Osteocyte (in vitro differentiated cells): ENCODE data around the gene TNF. TPM values are rescaled to one million over a fixed set of nuclear protein-coding genes. Genes with fewer than 3 reads are reported as not detected.

Source experiments
- DNase-seq: peaks from one replicate; pipeline ENCODE4 v3.0.0; 2021; ENCODE audit warnings: mixed read lengths; ENCODE audit not compliant: unreplicated experiment; ENCODE audit errors: extremely low spot score
- H3K27ac Mint-ChIP-seq: one replicate; pipeline ENCODE4 v1.8.0; 2021; ENCODE audit warnings: mild to moderate bottlenecking, mixed read lengths; ENCODE audit not compliant: unreplicated experiment
- H3K27me3 Mint-ChIP-seq: one replicate; pipeline ENCODE4 v1.8.0; 2021; ENCODE audit warnings: mixed read lengths; ENCODE audit not compliant: unreplicated experiment
- H3K36me3 Mint-ChIP-seq: one replicate; pipeline ENCODE4 v1.8.0; 2021; ENCODE audit warnings: mixed read lengths; ENCODE audit not compliant: unreplicated experiment
- H3K4me1 Mint-ChIP-seq: one replicate; pipeline ENCODE4 v1.8.0; 2021; ENCODE audit warnings: mixed read lengths; ENCODE audit not compliant: unreplicated experiment
- H3K4me3 Mint-ChIP-seq: one replicate; pipeline ENCODE4 v1.8.0; 2021; ENCODE audit warnings: mild to moderate bottlenecking, moderate library complexity, mixed read lengths; ENCODE audit not compliant: unreplicated experiment
- H3K9me3 Mint-ChIP-seq: one replicate; pipeline ENCODE4 v1.8.0; 2021; ENCODE audit warnings: mixed read lengths; ENCODE audit not compliant: unreplicated experiment
- total RNA-seq: library from RNA; stranded (reverse); gene quantifications from 2 replicates; pipeline ENCODE4 v1.2.1, GENCODE V29; 2021
- TF ChIP-seq, protein P1 (sequence below): fragments of 200-600 bp; sonication (generic); IDR thresholded peaks from 2 replicates; pipeline ENCODE4 v1.5.0; 2021; ENCODE audit warnings: antibody characterized with exemption, mild to moderate bottlenecking, moderate library complexity

Gene TNF
- total RNA-seq, 1 donor from 2014 or later = not detected

DNA sequence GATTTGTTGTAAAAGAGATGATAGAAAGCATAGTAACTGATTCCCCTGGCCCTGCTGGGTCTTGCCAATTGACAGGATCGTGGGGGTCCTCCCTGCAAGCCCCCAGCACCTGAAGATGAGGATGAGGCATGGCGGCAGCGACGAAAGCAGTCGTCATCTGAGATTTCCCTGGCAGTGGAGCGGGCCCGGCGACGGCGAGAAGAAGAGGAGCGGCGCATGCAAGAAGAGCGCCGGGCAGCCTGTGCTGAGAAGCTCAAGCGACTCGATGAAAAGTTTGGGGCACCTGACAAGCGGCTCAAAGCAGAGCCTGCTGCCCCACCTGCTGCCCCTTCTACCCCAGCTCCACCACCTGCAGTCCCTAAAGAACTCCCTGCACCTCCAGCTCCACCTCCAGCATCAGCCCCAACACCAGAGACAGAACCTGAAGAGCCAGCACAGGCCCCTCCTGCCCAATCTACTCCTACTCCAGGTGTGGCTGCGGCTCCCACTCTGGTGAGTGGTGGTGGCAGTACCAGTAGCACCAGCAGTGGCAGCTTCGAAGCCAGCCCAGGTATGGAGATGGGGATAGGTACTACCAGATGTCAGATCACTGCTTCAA lies 52.4 kb downstream of the TNF start:
- Mint-ChIP-seq H3K4me1 (peaks cover 2% of the 10 kb centered on the region), H3K4me3 (no peak overlapping the region), H3K36me3 (peaks cover 62% of the 10 kb centered on the region), H3K27me3 (no peaks in the 10 kb centered on the region), H3K9me3 (no peaks in the 10 kb centered on the region), H3K27ac (no peak overlapping the region)
- TF ChIP-seq, protein P1, sequence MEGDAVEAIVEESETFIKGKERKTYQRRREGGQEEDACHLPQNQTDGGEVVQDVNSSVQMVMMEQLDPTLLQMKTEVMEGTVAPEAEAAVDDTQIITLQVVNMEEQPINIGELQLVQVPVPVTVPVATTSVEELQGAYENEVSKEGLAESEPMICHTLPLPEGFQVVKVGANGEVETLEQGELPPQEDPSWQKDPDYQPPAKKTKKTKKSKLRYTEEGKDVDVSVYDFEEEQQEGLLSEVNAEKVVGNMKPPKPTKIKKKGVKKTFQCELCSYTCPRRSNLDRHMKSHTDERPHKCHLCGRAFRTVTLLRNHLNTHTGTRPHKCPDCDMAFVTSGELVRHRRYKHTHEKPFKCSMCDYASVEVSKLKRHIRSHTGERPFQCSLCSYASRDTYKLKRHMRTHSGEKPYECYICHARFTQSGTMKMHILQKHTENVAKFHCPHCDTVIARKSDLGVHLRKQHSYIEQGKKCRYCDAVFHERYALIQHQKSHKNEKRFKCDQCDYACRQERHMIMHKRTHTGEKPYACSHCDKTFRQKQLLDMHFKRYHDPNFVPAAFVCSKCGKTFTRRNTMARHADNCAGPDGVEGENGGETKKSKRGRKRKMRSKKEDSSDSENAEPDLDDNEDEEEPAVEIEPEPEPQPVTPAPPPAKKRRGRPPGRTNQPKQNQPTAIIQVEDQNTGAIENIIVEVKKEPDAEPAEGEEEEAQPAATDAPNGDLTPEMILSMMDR = no peak
- DNase-seq = no peak

Other genes starting within 250 kb of the TNF start
- gene HLA-B, start 218.4 kb upstream of the TNF start, total RNA-seq = 642 and 768 TPM in 2 replicates
- gene MICA, start 172.0 kb upstream of the TNF start, total RNA-seq = 32.2 and 33.0 TPM in 2 replicates
- gene MICB, start 77.4 kb upstream of the TNF start, total RNA-seq = 12.1 and 13.8 TPM in 2 replicates
- not detected in 2 replicates for gene MCCD1, start 46.6 kb upstream of the TNF start, total RNA-seq
- 315 and 331 TPM in 2 replicates for gene DDX39B, start 33.6 kb upstream of the TNF start, total RNA-seq
- 8.8 and 9.0 TPM in 2 replicates for gene ATP6V1G2, start 29.0 kb upstream of the TNF start, total RNA-seq
- gene NFKBIL1, start 28.0 kb upstream of the TNF start, total RNA-seq = 28.7 and 33.2 TPM in 2 replicates
- not detected in 2 replicates for gene LTA, start 3.3 kb upstream of the TNF start, total RNA-seq
- gene LTB, start 6.9 kb downstream of the TNF start, total RNA-seq = not detected in 2 replicates
- gene LST1, start 10.7 kb downstream of the TNF start, total RNA-seq = not detected in 2 replicates
- not detected in 2 replicates for gene NCR3, start 17.4 kb downstream of the TNF start, total RNA-seq
- gene AIF1, start 39.7 kb downstream of the TNF start, total RNA-seq = not detected in 2 replicates
- 189 and 205 TPM in 2 replicates for gene PRRC2A, start 45.1 kb downstream of the TNF start, total RNA-seq
- gene BAG6, start 77.1 kb downstream of the TNF start, total RNA-seq = 382 and 386 TPM in 2 replicates
- 2.2 and 4.0 TPM in 2 replicates for gene APOM, start 80.3 kb downstream of the TNF start, total RNA-seq
- gene C6orf47, start 85.2 kb downstream of the TNF start, total RNA-seq = 21.5 and 23.0 TPM in 2 replicates
- gene GPANK1, start 89.4 kb downstream of the TNF start, total RNA-seq = 17.0 and 18.7 TPM in 2 replicates
- 142 and 163 TPM in 2 replicates for gene CSNK2B, start 90.5 kb downstream of the TNF start, total RNA-seq
- 14.0 and 17.6 TPM in 2 replicates for gene LY6G5B, start 94.4 kb downstream of the TNF start, total RNA-seq
- gene LY6G5C, start 105.5 kb downstream of the TNF start, total RNA-seq = 3.9 and 5.0 TPM in 2 replicates
- 46.6 and 50.5 TPM in 2 replicates for gene ABHD16A, start 127.8 kb downstream of the TNF start, total RNA-seq
- gene LY6G6F, start 131.3 kb downstream of the TNF start, total RNA-seq = not detected in 2 replicates
- not detected in 2 replicates for gene LY6G6D, start 139.8 kb downstream of the TNF start, total RNA-seq
- not detected in 2 replicates for gene LY6G6C, start 146.2 kb downstream of the TNF start, total RNA-seq
- gene MPIG6B, start 147.8 kb downstream of the TNF start, total RNA-seq = not detected in 2 replicates
- 91.4 and 96.3 TPM in 2 replicates for gene DDAH2, start 153.7 kb downstream of the TNF start, total RNA-seq
- 230 and 242 TPM in 2 replicates for gene CLIC1, start 161.0 kb downstream of the TNF start, total RNA-seq
- 18.4 and 20.9 TPM in 2 replicates for gene MSH5, start 164.4 kb downstream of the TNF start, total RNA-seq
- 2.5 and 3.4 TPM in 2 replicates for gene SAPCD1, start 187.1 kb downstream of the TNF start, total RNA-seq
- 0.50 and 0.94 TPM in 2 replicates for gene VWA7, start 201.8 kb downstream of the TNF start, total RNA-seq
- gene VARS1, start 220.2 kb downstream of the TNF start, total RNA-seq = 73.0 and 73.4 TPM in 2 replicates
- 50.6 and 54.3 TPM in 2 replicates for gene LSM2, start 231.4 kb downstream of the TNF start, total RNA-seq
- 1.1 and 1.7 TPM in 2 replicates for gene HSPA1L, start 239.7 kb downstream of the TNF start, total RNA-seq
- 19.7 and 24.8 TPM in 2 replicates for gene HSPA1A, start 240.0 kb downstream of the TNF start, total RNA-seq